NB4 (cell line): ENCODE measurements around the gene PRF1.

Source experiments
- DNase-seq: peaks from one replicate; pipeline ENCODE4 v3.0.0; 2010; ENCODE audit warnings: low read depth
- H3K4me3 ChIP-seq: one replicate; pipeline ENCODE4 v1.5.1; 2011; ENCODE audit warnings: mild to moderate bottlenecking, low read depth, low read length, moderate library complexity
- CTCF ChIP-seq: IDR thresholded peaks from one replicate; pipeline ENCODE4 v1.5.1; 2012; ENCODE audit warnings: low read depth, low read length
- MAX ChIP-seq: IDR thresholded peaks from 2 replicates; pipeline ENCODE4 v1.6.1; 2011; ENCODE audit warnings: low read depth, low read length
- MYC ChIP-seq: IDR thresholded peaks from 2 replicates; pipeline ENCODE4 v1.6.1; 2011; ENCODE audit warnings: low read depth, low read length
- POLR2A ChIP-seq: IDR thresholded peaks from 2 replicates; pipeline ENCODE4 v1.6.1; 2011; ENCODE audit warnings: mild to moderate bottlenecking; ENCODE audit not compliant: insufficient read length; ENCODE audit errors: extremely low read depth

PRF1 gene

GRCh38 chr10:70588255-70588654 is 14.3 kb downstream of the PRF1 start:
- peak; percentile 58 for DNase-seq
- TF ChIP-seq CTCF (no peak), POLR2A (no peak), MYC (peak; percentile 63; the same call in 1 of the 2 replicates), MAX (no peak)

GRCh38 chr10:70587045-70587658 is 15.4 kb downstream of the PRF1 start:
- TF ChIP-seq MAX (no peak), CTCF (no peak), POLR2A (no peak), MYC (no peak)
- no peak overlapping the region for H3K4me3 ChIP-seq
- DNase-seq, result no peak

More at GRCh38 chr10:70588255-70588654, 14.3 kb downstream of the PRF1 start:
- no peak overlapping the region for H3K4me3 ChIP-seq

- TF ChIP-seq CTCF (no peak), MAX (no peak), MYC (no peak), POLR2A (no peak)
- DNase-seq, result no peak
Measured at GRCh38 chr10:70586348-70586930, 16.1 kb downstream of the PRF1 start.

GRCh38 chr10:70585578-70586169 is 16.9 kb downstream of the PRF1 start:
- H3K4me3 ChIP-seq, result no peak overlapping the region
- DNase-seq, result no peak
- no peak for TF ChIP-seq POLR2A
- no peak for TF ChIP-seq CTCF
- no peak; the same call in 1 of the 2 replicates for TF ChIP-seq MYC
- TF ChIP-seq MAX, result no peak

More at GRCh38 chr10:70586348-70586930, 16.1 kb downstream of the PRF1 start:
- no peak overlapping the region for H3K4me3 ChIP-seq

- TF ChIP-seq MYC (peak; percentile 27; the same call in 1 of the 2 replicates), CTCF (no peak), MAX (peak; percentile 61; the same call in 1 of the 2 replicates)
- DNase-seq, result peak; percentile 91
- no peak overlapping the region for H3K4me3 ChIP-seq
Measured at GRCh38 chr10:70584909-70585544, 17.5 kb downstream of the PRF1 start.
